CD4-positive, alpha-beta T cell treated with Interleukin-17A for 1 hour (primary cell): ENCODE data around the gene SLC6A3.
"Not testable (repeated sequence)": the region's sequence is repeated elsewhere in the genome, so short reads cannot be mapped to it uniquely, and the experiment has no call there.

Experiments used
- DNase-seq: peaks from one replicate; pipeline ENCODE4 v3.0.0-alpha.2; 2020

SLC6A3 gene

DNA sequence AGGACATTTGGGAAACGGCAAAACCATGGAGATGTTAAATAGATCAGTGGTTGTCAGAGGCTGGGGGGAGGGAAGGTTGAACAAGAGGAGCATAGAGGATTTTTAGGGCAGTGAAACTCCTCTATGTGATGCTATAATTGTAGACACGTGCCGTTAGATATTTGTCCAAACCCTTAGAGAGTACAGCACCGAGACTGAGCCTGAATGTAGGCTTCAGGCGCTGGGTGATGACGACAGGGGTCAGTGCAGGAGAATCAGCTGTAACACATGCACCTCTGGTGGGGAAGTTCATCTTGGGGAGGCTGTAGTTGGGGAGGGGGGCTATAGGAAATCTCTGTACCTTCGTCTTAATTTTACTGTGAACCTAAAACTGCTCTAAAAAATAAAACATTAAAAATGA is 78.1 kb downstream of the SLC6A3 start:
- DNase-seq = no peak

DNA sequence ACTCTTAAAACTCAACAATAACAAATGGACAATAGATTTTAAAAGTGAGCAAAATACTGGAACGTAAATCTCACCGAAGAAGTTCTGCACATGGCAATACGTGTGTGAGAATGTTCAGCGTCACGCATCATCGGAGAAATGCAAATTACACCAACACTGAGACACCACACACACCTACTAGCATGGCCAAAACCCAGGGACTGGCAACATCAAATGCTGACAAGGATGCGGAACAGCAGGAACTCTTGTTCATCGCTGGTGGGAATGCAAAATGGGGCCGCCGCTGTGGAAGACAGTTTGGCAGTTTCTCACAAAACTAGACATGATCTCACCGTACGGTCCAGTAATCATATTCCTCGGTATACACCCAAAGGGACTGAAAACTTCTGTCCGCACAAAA is 78.7 kb downstream of the SLC6A3 start:
- no peak for DNase-seq

DNA sequence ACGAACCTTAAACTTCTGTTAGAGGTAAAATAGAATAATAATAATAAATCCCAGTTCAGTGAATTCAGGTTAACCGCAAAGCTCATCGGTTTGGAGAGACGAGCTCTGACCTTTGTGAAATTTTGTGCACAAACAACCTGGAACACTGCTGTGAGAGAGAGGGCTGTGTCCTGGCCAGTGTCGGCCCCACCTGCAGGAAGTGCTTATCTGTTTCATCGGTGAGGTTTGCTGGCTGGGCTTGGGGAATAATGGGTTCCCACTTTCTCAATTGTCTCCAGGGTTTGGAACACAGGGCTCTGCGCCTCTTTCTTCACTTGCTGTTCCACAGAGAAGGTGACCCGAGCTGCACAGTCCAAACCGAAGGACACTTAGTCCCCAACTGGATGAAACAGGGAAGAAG is 81.0 kb downstream of the SLC6A3 start:
- no peak for DNase-seq

DNA sequence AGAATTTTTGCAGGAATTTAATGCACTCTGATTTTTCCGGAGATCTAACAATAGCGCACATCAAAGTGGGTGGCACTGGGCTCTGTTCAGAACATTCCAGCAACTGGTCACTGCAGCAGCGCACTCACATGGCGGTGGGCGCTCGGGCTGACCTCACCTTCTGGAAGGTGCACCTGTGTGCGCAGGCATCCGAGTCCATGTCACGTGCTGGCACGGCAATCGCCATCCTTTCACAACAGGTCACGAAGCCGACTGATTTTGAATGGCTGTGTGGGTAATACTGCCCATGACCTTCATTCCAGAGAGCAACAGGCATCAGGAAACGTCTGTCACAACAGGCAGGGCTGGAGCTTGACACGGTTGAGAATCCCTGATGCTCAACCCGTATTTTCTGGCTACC is 81.7 kb downstream of the SLC6A3 start:
- DNase-seq = no peak

DNA sequence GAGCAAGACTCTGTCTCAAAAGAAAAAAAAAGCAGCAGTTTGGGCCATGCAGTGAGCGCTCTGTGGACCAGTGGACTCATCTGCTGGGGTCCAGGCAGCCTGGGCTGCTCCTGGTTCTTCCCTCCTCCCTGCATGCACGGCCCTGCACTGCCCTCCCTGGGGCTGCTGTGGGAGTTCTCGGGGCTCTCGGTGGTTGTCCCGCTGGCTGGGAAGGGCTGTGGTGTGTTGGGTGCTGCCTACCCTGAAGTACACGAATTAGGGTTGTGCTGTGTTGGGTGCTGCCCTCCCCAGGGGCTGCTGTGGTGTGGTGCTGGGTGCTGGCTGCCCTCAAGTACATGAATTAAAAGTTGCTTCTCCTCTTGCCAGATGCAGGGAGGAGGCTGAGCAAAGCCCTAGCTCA is 82.1 kb downstream of the SLC6A3 start:
- no peak for DNase-seq

DNA sequence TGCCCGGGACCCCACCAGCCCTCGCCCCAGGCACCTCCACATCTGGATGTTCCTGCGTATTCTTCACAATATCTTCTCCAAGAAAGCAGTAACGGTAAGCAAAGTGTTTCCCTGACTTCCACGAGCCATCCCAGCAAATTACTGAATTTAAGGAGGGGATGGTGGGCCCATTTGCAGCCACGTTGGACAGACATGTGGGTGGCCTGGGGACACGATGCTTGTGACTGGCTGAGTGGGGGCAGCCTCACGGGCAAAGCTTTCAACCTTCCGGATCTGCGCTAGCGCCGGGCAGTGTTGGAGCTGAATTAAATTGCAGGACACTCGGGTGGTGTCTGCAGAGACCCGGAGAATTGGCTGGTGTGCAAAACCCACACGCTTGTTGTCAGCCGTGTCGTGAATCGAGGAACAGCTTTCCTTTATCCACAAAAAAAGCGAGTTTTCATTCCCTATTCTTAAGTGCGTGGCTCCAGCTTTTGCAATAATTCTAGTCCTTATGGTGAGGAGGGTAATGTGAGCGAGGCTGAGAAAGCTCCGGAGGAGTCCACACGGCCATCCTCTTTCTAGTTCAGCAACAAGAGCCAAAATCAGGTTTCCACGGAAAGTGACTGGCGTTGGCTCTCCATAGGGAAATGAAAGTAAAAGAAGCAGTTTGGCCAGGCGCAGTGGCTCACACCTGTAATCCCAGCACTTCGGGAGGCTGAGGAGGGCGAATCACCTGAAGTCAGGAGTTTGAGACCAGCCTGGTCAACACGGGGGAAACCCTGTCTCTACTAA is 82.8 kb downstream of the SLC6A3 start:
- DNase-seq = no peak

DNA sequence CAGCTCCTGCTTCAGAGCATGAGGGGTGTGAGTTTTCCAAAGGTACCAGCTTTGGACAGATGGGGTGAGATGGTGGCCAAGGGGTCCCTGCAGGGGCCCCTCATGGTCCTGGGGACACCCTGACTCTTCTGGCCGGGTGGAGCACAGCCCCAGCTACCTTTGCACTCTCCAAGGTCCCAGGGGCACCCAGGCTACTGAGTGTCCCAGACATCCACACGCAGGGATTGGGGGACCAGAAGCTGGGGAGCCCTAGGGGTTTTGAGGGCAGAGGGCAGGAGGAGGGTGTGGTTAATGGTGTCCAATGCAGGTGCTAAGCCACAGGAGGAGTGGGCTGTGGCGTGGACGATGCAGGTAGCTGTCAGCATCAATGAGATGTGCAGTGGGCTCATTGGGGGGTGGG is 84.4 kb downstream of the SLC6A3 start:
- no peak for DNase-seq

DNA sequence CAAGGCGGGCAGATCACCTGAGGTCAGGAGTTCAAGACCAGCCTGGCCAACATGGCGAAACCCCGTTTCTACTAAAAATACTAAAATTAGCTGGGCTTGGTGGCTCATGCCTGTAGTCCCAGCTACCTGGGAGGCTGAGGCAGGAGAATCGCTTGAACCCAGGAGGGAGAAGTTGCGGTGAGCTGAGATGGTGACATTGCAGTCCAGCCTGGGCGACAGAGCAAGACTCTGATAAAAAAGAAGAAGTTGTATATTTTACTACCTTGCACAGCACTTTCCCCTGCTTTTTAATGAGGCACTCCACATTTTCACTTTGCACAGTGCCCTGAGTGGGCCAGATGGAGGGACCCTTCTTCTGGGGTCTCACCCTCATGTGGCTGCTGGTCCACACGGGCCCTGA is 84.9 kb downstream of the SLC6A3 start:
- DNase-seq = not testable (repeated sequence)

DNA sequence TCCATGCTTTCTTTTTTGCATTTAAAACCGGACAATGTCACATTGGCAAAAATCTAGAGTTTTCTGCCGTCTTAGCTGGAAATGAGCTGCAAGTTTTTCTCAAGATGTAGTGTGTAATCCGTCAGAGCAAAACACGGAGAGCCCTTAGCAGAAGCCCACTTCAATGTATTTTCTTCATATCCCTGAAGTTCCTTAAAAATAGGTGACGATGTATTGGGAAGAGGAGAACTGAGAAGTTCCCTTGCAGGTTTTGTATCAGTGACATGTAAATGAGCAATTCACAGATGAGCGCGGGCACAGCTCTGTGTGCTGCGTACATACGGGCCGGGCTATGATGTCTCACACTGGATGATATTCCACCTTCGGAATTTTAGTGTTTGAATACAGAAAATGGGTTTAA is 85.5 kb downstream of the SLC6A3 start:
- DNase-seq = no peak

DNA sequence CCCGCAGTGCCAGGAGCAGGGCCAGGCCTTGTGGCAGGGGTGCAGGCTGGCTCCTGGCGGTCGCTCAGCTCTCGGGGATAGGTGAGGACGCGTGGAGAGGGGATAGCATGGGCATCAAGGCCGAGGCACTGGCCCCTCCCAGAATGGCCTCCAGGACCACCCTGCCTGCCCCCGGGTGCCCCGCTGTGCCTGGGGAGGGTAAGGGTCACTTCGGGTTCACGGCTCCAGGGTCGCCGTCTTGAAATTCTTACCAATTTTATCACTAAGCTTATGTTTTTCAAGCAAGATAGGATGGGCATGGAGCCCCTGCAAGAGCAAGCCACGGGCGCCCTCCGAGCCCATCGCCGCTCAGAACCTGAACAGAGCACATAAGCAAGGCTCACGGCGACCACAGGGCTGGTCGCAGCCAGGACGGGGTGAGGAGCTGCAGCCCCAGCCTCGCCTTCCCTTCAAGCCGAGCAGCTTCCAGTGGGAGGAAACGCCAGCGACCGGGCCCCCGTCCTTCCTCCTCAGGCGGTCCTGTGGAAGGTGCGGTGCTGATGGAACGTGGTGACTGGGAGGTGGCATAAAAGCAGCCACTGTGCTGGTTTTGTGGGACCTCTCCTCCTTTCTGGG is 86.1 kb downstream of the SLC6A3 start:
- no peak for DNase-seq

DNA sequence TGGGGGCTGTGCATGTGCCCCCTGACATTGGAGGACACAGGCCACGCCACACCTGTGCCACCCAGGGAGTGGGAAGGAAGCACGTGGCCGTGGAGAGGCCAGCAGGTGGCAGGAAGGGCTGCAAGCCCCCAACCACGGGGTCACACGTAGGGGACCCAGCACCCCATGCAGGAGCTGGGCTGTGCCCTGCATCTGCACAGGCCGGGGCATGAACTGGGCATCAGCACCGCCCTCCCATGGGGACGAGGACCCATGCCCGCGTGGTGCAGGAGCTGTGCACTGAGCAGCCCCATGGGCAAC is 86.6 kb downstream of the SLC6A3 start:
- no peak for DNase-seq

DNA sequence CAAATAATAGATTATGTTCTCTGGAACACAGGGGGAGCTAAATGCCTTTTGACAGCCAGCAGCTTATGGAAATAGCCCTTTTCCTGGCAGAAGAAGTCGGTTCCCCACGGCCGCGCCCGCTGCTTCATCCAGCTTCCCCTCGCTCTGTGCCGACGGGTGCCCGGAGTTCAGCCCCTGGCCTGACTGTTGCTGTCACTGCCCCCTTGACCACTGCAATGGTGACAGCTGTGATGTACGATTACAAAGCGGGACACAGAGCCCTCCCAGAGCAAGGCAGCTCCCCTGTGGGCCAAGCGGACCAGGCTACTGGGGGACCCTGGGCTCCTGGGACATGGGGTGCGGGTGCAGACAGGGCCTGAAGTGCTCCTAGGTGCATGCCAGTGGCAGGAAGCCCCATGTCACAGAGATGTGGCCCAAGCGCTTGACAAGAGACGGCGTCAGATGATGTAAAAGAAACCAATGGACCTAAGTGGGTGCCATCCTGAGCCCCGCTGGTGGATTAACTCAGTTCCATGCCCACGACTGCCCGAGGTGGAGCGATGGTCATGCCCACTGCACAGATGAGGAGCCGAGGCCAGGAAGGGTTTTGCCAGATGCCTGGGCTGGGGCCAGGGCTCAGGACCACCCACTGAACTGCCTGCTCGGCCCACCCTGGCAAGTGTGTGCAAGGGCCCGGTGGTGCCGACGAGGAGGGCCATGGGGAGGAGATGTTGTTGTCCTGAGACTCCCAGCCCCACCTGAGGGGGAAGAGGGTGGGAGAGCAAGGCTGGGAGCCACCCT is 87.1 kb downstream of the SLC6A3 start:
- no peak for DNase-seq

DNA sequence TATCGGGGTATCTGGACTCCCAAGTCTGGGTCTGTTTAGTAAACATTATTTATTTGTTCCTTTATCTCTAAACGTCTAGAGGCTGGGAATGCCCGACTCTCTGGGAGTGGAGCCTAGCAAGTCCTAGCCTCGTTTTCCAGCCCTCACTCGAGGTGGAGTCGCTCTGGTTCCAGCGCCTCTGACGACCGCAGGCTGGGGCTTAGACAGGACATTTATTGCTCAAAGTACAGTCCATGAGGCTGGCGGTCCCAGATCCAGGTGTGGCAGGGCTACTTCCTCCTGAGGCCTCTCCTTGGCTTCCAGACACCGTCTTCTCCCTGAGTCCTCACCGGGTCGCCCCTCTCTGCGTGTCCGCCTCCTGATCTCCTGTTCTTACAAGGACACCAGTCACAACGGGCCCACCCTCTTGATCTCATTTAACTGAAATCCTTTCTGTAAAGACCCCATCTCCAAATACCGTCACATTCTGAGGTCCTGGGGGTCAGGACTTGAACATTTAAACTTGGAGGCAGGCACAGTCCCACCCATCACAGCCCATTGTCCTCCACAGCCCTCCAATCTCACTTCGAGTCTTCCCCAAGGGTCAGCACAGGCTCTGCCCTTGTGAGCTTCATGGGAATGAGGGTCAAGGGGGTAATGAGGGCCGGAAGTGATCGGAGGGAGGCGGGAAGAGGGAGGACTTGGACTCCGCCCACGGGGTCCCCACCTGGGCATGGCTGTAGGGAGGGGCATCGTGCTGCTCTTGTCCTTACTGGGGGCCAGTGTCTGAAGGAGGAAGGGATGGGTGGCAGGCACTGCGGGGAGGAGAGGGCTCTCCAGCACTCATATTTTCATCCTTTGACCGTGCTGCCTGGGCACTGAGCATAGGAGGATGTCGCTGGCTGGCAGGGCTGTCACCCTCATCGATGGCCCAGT is 88.1 kb downstream of the SLC6A3 start:
- no peak for DNase-seq

DNA sequence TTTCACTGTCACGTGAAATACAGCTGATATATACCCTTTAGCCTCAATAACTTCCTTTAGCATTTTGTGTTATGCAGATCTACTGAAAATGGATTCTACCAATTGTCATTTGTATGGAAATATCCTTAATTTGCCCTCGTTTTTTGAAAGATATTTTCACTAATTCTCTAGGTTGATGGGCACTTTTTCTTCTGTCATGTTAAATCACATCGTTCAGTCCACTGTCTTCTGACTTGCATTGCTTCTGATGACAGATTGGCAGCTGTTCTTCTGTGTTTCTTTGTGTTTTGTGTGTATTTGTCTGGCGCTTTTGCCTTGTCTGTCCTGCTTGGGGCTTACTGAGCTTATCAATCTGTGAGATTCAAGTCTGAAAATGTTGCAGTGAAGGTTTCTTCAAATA is 90.7 kb downstream of the SLC6A3 start:
- no peak for DNase-seq

DNA sequence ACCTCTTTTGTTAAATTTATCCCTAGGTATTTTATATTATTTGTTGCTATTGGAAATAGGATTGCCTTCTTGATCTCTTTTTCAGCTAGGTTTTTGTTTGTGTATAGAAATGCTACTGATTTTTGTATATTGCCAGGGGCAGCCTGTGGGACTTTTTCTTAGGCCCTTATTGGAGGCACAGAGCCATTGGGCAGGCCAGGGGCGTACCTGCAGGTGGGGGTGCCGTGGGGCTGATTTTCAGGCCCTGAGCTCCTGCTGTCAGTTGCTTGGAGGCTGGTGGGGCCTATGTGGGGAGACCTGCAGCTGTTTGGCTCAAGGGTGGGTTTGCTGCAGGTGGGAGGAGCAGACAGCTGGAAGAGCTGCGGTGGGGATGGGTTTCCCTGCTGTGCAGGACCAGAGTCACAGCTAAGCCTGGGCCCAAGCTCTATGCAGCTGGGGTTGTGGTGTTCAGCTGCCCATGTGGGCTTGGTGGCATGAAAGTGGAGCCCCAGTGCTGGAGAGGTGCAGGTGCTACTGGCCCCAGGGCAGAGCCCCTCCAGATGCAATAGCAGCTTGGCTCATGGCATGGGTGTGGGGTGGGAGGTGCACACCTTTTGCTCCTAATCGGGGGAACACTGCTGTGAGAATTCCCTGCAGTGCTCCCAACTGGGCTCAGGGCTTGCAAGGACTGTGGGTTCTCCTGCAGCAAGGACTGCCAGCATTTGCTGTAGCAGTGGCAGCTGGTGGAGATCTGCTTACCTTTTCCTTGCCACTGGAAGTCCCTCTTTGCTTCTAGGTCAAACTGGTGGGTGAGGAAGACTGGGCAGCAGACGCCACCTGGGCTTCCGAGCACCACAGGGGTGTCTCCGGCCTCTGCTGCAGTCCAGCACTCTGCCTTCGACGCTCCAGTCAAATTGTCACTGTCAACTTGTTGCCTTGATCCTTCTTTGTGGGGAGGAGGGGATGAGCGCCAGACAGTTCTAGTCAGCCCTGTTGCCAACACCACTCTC is 92.7 kb downstream of the SLC6A3 start:
- DNase-seq = no peak

DNA sequence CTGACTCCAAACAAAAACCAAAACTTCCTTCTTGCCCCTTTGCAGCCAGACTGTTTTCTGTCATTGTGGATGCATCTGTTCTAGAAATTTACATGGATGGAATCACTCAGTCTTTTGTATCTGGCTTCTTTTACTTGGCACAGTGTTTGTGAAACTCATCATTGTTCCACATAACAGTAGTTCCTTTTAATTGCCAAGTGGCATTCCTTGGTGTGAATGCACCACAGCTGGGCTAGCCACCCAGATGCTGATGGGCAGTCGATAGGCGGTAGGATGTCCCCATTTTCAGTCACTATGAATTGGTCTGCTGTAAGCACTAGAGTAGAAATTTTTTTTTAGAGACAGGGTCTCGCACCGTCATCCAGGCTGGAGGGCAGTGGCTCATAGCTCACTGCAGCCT is 94.1 kb downstream of the SLC6A3 start:
- DNase-seq = no peak

DNA sequence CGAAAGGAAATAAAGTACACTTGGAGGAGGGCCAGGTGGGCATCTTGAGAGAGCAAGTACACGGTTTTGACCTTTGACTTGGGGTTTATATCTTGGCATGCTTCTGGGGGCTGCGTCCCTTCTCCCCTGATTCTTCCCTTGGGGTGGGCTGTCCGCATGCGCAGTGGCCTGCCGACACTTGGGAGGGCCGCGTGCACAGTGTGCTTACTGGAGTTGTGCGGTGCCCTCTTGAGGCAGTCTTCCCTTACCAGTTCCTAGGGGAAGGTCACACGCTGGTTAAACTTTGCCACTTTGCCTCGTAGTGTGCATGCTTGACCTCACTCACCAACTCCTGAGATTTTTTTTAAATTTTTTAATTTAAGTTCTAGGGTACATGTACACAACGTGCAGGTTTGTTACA is 96.0 kb downstream of the SLC6A3 start:
- no peak for DNase-seq

DNA sequence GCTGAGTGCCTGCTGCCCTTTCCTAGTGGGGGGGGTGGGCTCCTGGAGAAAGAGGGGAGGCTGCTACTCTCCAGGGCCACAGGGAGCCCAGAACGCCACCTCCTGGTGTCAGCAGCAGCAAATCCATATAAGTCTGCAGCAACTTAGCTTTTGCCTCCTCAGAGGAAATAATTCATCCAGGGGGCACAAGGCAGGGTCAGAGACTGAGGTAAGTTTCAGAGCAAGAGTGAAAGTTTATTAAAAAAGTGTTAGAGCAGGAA is 96.3 kb downstream of the SLC6A3 start:
- DNase-seq = no peak

DNA sequence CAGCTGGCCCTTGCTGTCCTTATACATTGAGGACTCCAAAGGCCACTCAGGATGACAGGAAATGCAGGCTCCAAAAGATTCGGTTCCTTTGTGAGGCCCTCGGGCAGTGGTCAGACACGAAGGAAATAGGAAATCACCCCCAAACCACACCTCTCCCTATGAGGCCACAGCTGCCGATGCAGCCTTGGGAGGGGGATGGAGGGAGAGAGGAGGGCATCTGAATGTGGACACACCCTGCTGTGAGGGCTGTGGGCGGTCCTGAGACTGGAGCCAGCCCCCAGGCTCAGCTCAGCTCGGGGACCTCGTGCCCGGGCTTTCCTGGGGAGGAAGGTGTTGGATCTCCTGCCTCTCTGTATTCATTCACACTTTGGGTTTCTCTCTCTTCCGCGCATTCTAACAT is 97.7 kb downstream of the SLC6A3 start:
- DNase-seq = no peak

DNA sequence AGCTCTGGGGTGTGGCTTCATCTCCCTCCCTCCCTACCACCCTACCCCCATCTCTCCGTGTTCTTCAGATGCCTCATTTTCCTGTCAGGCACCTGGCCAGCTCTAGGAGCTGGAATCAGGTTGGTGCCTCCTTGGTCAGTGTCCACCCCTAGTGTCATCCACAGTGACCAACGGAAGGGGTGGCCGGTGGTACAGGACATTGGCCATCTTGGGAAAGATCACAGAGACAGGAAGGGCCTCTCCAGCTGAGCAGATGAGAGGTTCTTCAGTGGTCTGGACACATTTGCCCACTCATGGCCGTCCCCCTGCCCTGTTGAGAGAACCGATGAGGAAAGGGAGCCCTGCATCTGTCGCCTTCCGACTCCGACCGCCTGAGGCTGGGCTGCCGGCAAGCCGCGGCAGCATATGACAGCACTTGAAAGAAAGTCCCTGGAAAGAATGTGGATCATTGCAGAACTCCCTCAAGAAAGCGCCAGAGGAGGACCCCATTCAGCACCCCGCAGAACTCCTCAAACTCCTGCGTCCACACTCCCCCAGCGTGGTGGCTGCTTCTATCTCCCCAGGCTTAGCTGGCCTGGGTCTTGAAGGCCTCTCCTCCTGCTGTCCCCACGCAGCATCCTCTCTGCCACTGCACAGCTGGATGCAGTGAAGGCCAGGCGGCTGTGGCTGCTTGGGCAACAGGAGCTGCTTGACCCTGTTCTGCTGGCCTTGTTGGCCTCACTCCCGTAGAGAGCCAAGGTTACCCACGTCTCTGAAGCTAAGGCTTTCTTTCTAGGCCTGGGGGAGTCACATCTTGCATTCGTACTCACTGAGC is 98.4 kb downstream of the SLC6A3 start:
- no peak for DNase-seq

DNA sequence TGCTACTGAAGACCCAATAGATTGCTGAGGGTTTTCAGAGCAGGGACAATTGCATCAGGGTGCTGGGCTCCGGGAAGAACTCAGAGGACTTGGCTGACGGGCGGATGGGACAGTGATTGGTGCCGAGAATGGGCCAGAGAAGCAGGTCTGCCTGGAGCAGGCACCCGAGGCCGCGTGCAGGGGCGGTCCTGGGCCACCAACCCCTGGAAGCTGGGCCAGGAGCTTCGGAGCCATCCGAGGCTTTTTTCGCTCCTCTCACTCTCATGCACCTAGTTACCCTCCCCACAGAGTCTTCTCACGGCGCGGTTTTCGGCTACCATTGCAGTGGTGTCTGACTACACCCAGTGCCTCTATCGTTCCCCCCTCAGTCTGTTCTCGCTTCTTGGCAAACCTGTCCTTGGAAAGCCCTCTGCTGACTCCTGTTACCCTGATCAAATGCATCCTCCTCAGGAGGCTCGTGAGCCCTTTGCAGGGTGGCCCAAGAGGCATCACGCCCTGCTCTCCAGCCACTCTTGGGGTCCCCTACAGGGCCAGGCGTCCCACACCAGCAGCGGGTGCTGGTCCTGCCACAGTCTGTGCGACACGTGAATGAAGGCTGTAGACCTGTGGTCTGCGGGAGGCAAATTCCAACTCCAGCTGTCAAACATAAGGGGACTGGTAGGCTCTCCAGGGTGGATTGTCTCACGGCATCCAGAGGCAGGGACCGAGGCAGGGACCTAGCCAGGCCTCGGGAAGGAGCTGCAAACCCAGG is 99.2 kb downstream of the SLC6A3 start:
- no peak for DNase-seq
